Activated CD8-positive, alpha-beta memory T cell treated with anti-CD3 and anti-CD28 coated beads for 1 hour (primary cell): ENCODE measurements around the gene MAPK14.
"Not testable (repeated sequence)": the region's sequence is repeated elsewhere in the genome, so short reads cannot be mapped to it uniquely, and the experiment has no call there.

Source experiments
- DNase-seq, 2 donors: peaks; one replicate each; pipeline ENCODE4 v3.0.0-alpha.2; 2020; ENCODE audit warnings: low read depth in 1 of 2; ENCODE audit errors: extremely low read depth in 1 of 2

MAPK14 gene

DNA sequence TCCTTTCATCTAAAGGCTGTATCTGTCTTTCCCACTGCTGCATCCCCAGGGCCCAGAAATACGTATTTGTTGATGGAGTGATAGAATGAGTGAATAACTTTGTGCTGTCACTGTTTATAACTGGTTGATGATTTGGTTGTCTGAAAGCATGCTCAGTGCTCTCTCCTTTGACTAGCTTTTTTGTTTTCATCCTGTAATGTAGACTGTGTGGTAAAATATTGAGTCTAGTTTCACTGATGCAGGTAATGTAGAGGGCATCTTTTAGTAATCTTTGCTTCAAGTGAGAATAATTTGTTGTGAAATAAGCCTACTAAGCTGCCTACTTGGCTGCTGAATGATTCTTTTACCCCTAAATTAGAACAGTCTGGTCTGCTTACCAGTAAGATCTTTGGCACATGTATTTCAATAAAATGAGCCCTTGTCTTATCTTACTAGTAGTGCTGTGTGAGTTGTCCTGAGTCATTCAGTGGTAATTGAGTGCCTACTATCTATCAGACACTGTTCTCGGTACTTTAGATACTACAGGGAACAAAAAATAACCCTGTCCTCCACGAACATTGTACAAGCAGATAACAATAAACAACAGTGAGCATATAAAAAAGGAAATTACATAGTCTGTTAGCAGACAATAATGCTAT, 39.9 kb downstream of the MAPK14 start:
- DNase-seq = no peak

DNA sequence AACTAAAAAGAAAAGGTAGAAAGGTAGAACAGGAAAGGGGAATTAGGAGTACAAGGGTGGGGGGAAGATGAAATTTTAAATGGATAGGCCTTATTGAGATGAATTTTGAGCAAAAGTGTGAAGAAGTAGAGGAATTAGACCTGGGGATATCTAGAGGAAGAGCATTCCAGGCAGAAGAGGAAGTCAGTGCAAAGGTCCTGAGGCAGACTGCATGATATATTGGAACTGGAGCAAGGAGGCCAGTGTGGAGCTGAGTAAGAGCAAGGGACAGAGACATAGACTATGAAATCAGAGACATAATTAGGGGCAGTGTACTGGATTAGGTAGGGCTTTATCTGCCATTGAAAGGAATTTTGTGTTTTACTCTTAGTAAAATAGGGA, 40.4 kb downstream of the MAPK14 start:
- no peak for DNase-seq

DNA sequence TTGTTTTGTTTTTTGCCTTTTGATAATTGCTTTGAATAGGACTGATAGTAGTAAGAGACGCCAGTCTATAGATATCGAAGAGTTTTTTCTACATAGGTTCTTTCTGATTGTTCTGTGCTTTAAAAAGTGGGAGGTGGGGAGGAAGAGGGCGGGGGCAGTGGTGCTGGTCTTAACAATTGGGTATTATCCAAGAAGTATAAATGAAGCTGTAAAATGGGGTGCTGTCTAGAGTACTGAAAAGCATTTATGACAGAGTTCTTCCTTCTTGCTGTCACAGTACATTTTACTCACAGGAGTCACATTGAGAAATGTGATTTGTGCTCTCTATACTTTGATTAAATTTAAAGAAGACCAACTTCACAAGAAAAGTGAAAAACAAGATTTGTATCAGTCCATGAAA, 41.0 kb downstream of the MAPK14 start:
- no peak for DNase-seq

DNA sequence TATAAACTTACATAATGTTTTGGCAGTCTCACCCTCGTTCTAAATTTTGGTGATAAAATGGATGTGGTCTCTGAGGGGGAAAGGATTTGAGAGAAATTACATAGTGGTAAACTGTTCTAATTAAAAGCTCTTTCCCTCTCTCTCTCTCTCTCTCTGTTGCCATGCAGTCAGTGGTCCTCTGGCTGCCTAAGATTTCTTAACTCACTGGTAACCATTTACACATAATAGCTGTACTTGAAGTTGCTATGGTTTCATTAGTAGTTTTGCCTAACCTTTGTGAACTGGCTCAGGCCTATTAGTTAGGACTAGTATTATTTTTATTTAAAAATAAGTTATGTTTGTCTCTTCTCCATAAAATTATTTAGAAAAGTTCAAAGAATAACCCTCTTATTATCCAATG, 42.0 kb downstream of the MAPK14 start:
- DNase-seq = no peak

DNA sequence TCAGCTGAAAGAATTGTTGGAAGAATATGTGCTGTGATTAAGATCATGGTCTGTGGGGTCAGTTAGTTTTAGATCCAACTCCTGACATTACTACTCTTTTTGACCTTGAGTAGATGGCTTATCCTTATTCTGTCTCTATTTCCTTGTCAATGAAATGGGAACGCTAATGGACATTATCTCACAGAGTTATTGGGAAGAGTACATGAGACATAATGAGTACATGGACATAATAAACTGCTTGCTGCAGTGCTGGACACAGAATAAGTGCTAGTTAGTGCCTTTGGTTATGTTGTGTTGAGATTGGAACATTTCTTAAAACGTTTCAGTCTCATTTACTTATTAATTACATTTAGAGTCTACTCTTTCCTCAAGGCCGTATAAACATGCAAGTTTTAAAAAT, 42.6 kb downstream of the MAPK14 start:
- no peak for DNase-seq

DNA sequence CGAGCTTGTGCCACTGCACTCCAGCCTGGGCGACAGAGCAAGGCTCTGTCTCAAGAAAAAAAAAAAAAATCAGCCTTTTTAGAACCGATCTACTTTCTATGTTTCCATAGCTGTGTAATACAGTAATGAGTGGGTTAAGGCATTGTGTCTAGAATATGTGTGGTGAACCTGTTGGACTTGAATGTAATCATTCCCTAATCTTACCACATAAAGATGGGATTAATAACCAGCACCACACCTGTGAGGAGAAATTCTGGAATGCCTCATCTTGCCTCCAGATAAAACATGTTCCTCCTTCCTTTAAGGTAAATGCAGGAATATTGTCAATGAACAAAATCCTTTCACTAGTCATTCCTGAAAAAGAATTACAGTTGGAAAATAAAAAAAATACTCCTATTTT, 43.7 kb downstream of the MAPK14 start:
- no peak for DNase-seq

DNA sequence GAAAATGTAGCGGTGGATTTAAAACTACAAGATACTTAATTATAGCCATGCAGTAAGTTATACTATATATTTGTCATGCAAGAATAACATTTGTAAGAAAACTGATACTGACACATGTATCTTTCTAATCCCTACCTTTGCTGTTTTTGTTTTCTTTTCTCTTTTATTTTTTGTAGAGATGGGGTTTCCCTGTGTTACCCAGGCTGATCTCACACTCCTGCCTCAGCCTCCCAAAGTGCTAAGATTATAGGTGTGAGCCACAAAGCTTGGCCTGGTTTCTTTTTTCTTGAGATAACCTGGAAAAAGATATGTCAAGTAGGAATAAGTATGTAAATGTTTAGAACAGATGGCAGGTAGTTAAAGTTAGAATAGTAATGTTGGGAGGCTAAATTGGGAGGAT, 44.1 kb downstream of the MAPK14 start:
- no peak for DNase-seq

DNA sequence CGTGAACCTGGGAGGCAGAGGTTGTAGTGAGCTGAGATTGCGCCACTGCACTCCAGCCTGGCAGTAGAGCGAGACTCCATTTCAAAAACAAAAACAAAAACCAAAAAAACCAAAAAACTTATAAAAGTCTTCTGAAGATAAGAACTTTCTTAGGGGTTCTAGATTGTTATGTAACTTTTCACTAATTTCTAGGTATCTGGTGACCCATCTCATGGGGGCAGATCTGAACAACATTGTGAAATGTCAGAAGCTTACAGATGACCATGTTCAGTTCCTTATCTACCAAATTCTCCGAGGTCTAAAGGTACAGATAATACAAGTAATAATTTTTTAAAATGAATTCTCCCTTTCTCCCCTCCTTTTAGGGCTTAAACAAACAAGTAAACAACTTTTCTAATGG, 45.1 kb downstream of the MAPK14 start:
- no peak for DNase-seq

DNA sequence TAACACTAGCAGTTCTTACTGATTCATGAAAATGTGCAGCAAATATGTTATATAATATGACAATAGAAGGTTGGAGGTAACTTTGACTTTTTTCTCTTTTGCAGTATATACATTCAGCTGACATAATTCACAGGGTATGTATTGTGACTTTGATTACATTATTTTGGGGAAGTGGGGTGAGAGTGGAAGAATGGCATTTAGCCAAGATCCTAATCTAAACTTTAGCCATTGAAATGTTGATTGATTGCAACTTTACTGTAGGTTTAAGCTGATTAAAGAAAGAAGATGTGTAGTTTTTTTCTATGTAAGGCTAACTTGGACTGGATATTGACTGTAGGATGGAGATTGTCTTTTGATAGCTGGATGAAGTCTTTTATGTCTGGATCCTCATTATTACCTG, 46.0 kb downstream of the MAPK14 start:
- DNase-seq = no peak

DNA sequence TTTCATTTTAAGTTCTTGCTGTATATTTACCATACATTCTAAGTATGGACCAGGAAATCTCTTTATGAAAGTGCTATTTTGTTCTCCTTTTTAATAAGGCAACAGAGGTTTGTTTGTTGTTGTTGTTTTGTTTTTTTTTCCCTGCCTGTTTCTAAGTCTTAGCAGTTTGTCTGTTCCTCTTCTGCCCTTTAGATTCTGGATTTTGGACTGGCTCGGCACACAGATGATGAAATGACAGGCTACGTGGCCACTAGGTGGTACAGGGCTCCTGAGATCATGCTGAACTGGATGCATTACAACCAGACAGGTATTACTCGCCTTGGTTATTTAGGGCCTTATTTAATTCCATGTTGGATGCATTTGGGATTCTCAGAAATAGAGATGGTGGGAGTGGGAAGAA, 48.0 kb downstream of the MAPK14 start:
- DNase-seq = no peak

DNA sequence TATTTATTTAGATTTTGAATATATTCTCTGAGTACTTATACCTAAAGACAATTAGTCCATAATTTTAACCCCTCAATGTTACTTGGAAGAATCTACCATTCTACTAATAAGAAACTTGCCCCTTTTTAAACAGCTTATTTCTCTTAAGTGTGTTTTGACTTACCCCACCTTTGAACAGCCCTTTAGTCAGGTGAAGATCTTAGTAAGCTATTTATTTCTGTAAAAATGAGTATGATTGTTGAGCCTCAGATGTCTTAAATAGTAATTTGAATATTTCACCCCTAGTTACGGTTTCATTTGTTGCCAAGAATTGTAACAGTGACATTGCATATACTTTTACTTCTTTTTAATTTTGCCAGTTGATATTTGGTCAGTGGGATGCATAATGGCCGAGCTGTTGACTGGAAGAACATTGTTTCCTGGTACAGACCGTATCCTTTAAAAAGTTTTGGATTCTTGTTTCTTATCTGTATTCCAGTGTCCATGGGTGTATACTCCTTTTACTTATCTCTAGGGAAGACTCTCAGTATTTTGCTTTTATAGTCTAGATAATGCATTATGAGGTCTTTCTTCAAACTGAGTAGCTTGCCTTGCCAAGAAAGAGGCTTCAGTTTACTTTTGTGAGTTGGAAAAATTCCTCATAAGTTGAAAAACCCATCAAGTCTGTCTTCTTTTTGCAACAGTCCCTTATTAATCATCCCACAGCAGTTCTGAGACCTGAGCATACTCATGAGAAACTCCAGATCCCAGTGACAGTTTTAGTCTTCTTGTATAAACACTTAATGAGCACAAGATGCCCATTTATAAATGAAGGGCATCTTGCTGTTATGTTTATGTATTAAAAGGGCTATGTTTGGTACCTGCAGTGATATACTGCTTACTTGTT, 48.8 kb downstream of the MAPK14 start:
- DNase-seq = no peak

DNA sequence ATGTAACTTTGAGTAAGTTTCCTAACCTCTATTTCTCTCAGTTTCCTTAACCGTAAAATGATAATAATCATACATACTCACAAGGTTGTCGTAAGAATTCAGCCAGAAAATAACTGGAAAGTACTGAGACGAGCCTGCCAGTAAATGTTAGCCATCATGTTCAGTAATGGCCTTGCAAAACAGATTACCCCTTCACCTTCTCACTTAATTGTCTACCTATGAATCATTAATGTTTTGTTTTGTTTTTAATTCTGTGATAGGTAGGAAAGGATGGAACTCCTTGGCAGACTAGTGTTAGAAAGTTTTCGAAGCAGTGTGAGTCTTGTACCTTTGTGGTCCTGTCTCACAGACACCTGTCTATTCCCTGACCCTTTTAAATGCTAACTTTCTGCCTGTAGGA, 50.6 kb downstream of the MAPK14 start:
- DNase-seq = no peak

DNA sequence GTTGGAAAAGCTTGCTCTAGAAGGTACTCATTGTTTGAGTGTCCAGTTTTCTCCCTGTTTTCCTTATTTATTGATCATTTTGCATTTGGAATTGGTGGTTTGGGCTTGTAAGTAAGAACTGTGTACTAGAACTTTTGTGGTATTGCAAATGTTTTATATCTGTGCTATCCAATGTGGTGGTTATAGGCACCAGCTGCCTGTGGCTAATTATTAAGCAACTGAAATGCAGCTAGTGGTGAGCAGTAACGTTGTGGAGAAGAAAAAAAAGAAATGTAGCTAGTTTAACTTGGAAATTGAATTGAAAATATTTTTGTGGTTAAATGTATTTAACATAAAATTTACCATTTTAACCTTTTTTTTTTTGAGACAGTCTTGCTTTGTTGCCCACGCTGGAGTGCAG, 52.0 kb downstream of the MAPK14 start:
- DNase-seq = no peak

DNA sequence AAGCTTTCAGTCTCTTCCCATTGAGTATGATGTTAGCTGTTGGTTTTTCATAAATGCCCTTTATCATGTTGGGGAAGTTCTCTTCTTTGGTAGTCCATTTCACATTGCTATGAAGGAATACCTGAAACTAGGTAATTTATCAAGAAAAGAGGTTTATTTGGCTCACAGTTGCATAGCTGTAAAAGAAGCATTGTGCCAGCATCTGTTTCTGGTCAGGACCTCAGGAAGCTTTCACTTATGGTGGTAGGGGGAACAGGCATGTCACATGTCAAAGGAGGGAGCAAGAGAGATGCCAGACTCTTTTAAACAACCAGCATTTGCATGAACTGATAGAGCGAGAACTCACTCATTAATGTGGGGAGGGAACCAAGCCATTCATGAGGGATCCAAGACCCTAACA, 54.7 kb downstream of the MAPK14 start:
- DNase-seq = no peak

DNA sequence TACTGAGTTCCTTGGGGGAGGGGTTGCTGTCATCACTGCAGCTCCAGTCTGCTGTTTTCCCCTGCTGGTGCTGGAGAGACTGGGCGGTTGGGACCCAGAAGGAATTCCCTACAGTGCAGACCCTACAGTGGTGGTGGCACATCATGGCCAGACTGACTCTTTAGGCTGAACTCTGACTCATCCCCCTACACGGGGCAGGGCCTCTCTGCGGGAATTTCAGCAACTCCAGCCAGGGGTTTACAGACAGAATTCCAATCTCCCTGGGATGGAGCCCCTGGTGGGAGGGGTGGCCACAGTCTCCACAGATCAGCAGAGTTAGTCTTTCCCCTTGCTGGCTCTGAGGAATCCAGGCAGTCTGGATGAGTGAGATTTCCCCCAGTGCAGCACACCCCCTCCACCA, 55.8 kb downstream of the MAPK14 start:
- no peak for DNase-seq

DNA sequence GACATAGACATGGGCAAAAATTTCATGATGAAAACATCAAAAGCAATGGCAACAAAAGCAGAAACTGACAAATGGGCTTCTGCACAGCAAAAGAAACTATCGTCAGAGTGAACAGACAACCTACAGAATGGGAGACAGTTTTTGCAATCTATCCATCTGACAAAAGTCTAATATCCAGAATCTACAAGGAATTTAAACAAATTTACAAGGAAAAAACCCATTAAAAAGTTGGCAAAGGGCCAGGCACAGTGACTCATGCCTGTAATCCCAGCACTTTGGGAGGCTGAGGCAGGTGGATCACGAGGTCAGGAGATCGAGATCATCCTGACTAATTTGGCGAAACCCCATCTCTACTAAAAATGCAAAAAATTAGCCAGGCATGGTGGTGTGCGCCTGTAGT, 60.6 kb downstream of the MAPK14 start:
- DNase-seq = not testable (repeated sequence)

DNA sequence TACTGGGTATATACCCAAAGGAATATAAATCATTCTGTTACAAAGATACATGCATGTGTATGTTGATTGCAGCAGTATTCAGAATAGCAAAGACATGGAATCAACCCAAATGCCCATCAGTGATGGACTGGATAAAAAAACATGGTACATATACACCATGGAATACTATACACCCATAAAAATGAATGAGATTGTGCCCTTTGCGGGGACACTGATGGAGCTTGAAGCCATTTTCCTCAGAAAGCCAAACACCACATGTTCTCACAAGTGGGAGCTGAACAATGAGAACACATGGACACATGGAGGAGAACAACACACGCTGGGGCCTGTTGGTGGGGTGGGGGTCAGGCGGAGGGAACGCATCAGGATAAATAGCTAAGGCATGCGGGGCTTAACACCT, 61.4 kb downstream of the MAPK14 start:
- DNase-seq = no peak

DNA sequence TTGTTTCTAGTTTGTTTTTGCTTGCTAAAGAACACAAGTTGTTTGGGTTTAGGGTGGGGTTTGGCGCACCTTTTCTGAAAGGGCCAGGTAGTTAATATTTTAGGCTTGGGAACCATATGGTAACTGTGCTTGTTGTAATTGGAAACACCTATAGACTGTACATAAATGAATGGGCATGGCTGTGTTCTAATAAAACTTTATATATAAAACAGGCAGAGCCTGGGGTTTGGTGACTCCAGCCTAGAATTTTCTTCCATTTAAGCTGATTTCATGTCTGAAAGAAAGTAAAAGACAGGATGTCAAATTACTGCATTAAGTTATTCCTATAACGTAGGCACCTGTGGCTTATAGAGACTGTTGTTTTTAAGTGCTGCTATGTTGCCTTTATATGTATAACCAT, 66.6 kb downstream of the MAPK14 start:
- no peak for DNase-seq

DNA sequence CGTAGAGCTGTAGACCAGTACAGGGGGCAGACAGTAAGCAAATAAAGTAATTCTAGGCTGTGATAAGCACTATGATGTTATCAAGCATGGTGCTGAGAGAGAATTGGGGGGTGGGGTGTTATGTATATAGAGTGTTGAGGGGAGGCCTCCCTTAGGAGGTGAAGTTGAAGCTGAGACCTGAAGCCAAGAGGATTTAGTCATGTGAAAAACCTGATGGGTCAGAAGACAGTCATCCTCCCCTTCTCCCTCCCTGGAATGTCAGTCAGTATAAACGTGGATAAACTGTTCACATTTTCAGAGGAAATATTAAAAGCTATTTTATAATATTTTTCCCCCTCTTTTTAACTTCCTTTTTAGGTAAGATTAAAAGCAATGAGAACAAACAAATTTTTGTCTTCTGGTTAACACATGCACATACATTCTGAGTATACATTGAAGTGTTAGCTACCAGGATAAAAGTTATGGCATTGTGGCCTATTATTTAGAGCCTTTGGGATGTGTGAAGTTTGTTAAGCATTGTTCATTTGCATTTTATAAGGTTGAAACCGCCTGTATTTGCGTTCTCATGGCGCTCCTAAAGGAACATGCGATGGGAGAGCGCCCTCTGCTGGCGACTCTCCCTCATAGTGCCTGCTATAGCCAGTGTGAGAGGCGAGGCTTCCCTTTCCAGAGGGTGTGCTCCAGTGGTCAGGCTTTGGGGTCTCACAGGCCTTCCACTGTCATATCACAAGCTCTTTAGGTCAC, 67.3 kb downstream of the MAPK14 start:
- DNase-seq = peak; percentile 41 to 75

DNA sequence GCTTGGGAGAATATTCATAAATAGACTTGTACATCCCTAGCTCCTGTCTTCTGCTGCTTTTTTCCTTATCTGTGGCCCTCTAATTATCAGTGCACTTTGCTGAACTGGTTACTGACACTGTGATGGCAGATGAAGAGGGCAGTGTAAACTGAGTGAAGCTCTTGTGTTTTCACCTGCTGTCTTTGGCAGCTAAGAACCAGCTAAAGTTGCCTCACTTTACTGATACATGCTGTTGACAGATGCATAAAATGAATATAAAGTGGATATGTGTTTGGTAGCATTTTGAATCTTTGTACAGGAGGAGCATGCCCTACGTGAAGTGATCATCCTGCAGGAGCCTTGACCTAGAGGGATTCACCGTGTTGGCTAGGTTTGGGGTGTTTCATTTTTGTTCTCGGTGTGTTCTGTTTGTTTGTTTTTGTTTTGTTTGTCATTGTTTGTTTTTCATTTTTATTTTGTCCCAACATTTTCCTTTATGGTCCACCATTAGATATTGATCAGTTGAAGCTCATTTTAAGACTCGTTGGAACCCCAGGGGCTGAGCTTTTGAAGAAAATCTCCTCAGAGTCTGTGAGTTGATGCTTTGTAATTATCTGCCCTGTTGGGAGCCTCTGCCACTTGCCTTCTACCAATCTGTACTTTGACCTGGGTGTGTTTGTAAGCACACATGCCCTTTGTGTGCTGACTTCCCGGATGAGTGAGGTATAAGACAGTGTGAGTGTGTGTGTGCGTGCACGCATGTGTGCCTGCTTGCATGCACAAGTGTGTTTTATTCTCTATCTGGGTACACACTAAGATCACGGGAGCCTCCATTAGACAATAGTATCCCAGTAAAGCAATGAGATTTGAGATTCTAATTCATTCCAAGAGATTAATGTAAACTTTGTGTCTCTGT, 68.1 kb downstream of the MAPK14 start:
- no peak for DNase-seq
